Effector CD8-positive, alpha-beta T cell (primary cell): Measurements from ENCODE around the gene C6orf89.
"Not testable (repeated sequence)": the region's sequence is repeated elsewhere in the genome, so short reads cannot be mapped to it uniquely, and the experiment has no call there.

ENCODE experiments used
- DNase-seq: peaks from one replicate; lab custom pipeline; 2025; lab: John Stamatoyannopoulos, UW

Gene C6orf89

DNA sequence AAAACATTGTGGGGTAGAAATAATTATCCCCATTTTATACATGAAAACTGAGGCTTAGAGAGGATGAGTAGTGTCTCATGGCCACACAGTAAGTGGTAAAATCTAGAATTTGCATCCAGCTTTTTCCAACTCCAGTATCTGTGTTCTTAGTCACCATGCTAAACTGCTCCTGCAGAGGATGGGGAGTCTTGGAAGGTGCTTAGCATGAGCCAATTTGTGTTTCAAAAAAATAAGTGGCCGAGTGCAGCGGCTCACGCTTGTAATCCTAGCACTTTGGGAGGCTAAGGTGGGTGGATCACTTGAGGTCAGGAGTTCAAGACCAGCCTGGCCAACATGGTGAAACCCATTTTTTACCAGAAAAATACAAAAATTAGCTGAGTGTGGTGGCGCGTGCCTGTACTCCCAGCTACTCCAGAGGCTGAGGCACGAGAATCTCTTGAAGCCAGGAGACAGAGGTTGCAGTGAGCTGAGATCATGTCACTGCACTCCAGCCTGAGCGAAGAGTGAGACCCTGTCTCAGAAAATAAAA is 2.4 kb downstream of the C6orf89 start:
- DNase-seq: no peak

DNA sequence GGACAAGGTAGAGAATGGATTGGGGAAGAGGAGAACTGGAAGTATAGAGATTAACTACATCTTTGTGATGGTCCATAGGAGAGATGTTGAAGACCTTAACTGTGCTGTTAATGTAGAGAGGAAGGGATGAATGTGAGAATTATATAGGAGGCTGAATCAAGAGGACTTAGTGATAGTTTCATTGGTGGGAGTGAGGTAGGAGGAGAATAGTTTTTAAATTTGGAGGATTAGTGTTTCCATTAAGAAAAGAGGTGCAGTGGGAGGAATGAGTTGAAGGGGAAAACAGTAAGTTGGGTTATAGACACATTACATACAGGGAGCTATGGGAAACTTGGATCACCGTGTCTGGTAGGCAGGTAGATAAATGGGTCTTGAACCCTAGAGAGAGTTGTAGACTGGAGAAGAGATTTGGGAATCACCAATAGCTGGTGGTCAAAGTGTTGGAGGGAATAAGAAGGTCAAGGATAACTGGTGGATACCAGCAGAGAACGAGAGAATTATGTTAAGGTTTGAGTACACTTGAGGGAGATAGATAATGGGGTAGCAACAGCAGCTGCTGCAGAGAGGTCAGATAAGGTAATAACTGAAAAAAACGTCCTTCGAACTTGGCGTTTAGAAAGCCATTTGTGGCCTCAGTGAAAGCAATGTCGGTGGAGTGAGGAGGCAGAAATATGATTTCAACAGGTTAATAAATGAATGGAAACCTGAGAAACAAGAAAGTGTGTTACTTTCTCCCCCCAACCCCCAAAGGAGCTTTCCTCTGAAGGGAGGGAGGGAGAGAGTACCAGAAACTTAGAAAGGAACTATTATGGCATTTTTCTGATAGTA is 3.1 kb downstream of the C6orf89 start:
- no peak for DNase-seq

DNA sequence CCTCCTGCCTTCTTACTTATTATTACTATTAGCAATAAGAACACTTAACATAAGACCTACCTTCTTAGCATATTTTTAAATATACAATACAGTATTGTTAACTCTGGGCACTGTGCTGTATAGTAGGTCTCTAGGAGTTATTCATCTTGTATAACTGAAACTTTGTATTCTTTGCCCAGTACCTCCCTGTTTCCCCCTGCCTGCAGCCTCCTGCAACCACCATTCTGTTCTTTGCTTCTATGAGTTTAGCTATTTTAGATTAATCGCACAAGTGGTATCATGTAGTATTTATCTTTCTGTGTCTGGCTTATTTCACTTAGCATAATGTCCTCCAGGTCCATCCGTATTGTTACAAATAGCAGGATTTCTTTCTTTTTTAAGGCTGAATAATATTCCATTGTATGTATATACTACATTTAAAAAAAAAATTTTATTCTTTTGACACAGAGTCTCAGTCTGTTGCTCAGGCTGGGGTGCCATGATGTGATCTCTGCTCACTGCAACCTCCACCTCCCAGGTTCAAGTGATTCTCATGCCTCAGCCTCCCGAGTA is 4.4 kb downstream of the C6orf89 start:
- no peak for DNase-seq

DNA sequence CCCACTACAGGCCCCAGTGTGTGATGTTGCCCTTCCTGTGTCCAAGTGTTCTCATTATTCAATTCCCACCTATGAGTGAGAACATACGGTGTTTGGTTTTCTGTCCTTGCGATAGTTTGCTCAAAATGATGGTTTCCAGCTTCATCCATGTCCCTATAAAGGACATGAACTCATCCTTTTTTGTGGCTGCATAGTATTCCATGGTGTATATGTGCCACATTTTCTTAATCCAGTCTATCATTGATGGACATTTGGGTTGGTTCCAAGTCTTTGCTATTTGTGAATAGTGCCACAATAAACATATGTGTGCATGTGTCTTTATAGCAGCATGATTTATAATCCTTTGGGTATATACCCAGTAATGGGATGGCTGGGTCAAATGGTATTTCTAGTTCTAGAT is 5.4 kb downstream of the C6orf89 start:
- DNase-seq: not testable (repeated sequence)

DNA sequence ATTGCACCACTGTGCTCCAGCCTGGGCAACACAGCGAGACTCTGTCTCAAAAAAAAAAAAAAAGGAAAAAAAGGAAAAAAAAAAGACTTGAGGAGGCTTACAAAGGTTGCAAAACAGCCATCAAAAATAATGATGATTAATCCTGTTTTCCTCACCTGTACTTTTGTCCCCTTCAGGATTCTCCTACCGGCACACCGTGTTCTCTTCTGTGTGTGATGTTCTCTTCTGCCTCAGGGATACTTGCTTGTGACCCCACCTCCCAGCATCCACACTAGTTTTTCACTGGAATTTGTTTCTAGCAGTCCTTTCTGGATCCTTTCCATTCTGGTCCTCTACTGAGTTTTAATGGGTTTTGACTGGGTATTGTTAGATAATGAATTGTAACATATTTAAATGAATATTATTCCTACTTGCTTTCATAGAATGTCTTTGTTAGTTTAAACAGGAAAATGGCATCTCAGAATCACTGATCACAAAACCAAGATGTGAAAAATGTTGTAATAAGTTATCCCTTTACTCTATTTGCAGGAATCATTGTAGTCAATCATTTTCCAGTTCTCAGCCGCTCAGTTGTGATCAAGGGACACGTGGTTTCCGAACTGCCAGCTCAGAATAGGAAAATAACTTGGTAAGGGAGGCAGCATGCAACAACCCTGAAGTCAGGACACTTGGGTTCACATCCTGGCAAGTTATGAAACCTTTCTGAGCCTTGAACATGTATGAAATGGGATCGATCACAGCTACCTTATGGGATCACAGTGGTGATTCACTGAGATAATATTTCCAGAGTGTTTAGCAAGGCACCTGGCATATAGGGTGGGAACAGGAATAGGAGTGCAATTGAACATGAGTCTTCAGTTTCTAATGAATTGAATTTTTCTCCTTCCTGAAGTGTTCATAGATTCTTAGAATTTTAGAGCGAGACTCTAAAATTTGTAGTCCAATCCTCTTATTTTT is 8.5 kb downstream of the C6orf89 start:
- DNase-seq: no peak

DNA sequence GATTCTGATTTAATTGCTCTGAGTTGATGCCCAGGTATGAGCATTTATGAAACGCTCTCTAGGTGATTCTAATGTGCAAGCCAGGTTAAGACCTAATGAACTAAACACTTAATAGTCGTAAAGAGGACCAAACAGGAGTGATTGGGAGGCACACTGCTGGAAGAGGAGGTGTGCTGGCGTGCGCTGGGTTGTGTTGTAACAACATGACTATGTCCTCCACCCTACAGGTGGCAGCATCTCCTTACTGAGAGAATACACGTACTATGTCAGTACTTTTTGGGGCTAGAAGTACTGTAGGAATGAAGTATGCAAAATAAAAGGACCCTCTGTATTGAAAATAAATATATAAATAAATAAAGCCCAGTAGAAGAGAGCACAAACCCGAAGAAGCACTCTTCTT is 11.9 kb downstream of the C6orf89 start:
- DNase-seq: no peak

DNA sequence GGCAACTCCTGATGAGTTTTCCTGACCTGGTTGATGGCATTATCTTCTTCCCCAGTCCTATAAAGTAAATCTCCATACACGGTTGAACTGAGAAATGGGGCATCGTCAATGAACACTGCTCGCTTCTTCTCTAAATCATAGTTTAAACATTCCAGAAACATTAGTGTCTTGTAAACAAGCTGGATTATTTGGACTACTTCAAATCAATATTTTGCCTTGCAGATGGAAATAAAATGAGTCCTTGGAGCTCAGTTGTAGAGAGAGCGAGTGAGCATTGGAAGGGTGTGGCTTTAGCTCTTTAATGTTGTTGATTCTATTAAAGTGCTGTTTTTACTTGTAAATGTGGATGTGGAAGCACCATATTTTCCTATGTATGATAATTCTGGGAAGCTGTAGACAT is 18.4 kb downstream of the C6orf89 start:
- DNase-seq: no peak

GRCh38 chr6:36904851-36905393 is 19.2 kb downstream of the C6orf89 start:
- DNase-seq: no peak

DNA sequence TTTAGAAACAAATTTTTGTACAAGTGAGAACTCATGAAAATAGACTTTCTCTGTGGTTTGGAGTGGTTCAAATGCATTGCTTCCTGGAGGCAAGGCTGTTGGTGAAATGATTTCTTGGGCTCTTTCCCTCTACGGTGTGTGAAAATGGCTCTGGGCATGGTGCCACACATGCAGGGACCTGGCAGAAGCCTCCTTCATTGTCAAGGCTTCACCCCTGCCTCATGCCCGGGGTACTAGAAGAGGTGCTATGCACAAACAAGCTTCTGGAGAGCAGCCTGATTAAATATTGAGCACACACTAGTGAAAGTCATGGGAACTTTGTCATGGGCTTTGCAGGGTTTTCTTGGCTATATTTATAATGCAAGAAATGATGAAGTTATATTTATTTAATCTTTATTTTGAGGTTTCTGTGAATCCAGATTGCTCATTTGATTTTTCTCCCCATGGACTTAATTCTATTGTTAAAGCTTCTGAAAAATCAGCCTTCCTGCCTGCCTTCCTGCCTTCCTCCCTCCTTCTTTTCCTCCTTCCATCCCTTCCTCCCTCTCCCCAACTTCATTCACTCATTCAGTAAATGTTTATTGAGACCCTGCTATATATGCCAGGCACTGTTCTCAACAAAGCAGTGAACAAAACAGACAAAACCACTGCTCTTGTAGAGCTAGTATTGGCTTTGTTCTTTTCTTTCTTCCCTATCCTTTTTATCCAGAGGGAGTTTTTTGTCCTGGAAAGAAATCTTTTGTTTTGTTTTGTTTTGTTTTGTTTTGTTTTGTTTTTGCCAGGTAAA is 21.0 kb downstream of the C6orf89 start:
- DNase-seq: no peak

DNA sequence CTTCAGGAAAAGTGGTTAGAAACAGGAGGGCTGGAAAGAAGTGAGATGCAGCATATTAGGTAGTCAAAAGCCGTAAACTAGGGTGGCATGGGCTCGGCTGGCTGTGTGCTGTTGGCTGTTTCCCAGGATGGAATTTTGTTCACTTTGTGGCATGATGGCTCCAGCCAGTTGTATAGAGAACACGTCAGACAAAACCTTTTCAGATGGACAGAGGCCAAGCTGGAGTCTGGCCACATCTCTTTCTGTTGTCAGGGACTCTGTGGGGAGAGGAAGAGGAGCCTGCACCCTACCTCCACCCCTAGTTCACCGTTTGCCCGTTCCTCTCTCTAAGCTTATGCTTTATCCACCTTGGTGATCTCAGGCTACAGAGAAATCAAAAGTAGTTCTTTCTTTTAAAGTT is 22.0 kb downstream of the C6orf89 start:
- no peak for DNase-seq

DNA sequence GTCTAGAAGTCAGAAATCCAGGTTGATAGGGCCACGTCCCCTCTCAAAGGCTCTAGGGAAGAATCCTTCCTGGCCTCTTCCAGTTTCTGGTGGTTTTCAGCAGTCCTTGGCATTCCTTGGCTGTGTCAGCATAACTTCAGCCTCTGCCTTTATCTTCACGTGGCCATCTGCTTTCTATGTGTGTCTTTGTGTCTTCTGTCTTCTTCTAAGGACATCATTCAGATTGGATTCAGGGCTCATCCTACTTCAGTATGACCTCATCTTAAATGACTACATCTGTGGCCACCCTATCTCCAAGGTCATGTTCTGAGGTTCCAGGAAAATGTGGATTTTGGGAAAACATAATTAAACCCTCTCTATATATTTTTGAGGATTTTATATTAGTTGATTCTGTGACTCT is 23.0 kb downstream of the C6orf89 start:
- no peak for DNase-seq

GRCh38 chr6:36912030-36912454 is 26.3 kb downstream of the C6orf89 start:
- DNase-seq: no peak

GRCh38 chr6:36912586-36912985 is 26.8 kb downstream of the C6orf89 start:
- no peak for DNase-seq

DNA sequence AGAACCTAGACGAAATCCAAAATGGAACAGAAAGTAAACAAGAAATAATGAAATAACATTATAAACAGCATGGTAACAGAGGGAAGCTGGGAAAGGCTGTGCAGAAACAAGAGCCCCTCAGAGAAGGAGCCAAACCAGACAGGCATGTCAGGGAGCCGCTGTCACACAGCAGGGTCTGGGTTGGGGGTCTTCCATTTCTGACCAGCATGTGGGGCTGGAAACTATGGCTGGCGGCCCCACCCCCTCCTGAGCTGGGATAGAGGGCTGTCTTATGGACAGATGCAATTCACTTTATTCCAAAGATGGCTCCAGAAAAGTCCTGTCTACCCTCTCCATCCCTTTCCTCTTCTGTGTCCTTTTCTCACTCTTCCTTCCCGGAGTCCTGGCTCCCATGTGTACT is 27.3 kb downstream of the C6orf89 start:
- DNase-seq: no peak

- DNase-seq: no peak
Measured at GRCh38 chr6:36914227-36914794, 28.6 kb downstream of the C6orf89 start.

DNA sequence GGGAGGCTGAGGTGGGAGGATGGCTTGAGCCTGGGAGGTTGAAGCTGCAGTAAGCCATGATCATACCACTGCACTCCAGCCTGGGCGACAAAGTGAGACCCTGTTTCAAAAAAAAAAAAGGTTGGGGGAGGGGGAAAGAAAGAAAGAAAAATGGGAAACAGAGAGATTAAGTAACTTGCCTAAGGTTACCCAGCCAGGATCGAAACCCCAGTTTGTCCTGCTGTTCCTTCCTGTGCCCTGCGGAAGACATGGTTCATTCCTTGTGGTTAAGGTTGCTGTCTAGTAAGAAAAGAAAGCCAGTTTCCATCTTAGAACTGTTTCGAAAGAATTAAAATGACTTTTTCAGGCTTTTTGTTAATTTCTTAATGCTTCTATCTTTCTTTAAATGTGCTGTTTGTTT is 29.8 kb downstream of the C6orf89 start:
- DNase-seq: no peak

- no peak for DNase-seq
Measured at GRCh38 chr6:36916126-36916525, 30.4 kb downstream of the C6orf89 start.

GRCh38 chr6:36917541-36918193 is 31.9 kb downstream of the C6orf89 start:
- no peak for DNase-seq

GRCh38 chr6:36920049-36920448 is 34.3 kb downstream of the C6orf89 start:
- no peak for DNase-seq

DNA sequence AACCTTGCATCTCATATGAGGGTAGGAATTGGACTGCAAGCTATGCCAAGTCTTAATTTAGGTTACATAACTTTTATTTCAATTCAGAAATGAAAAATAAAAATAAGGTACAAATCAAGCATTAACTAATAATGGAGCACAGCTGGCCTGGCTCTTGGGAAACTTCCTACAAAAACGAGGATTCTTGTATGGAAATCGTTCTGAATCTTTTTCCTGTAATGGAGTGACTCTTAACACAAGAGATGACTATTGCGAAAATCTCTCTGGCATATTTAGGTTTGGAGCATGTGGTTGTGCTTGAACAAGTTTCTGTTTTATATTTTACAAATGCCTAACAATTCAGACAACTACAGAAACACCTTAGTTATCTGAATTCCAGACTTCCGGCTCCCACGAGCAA is 34.8 kb downstream of the C6orf89 start:
- DNase-seq: no peak
